ENCODE data around the gene SCFD2.
"Not testable (repeated sequence)": the region's sequence is repeated elsewhere in the genome, so short reads cannot be mapped to it uniquely, and the experiment has no call there.

Gene SCFD2

DNA sequence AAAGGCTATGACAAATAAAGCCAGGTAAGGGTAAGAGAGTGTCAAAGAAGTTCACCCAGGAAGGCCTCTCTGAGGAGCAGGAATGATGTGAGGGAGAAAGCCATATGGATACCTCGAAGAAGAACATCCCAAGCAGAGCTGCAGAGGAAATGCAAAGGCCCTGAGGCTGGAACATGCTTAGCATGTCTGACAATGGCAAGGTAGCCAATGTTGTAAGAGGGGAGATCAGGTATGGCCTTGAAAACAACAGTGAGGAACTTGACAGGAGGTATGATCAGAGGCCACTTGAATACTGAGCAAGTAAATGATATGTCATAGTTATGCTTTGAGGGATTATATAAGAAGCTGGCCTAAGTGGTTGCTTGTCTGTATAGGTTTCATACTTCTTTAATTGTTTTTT, 3.8 kb downstream of the SCFD2 start:
- Mint-ChIP-seq H3K4me3 (peak overlapping the region in 1 of 2 donors; percentile 2), H3K4me1 (ENCODE audit: low read depth in 2 of 2) (peaks cover 39 to 55% of the 10 kb centered on the region in 2 donors), H3K27ac (peak overlapping the region in 1 of 2 donors; percentile 33), H3K36me3 (ENCODE audit: insufficient read depth) (peaks cover 23% of the 10 kb centered on the region), H3K27me3 (no peaks in the 10 kb centered on the region), H3K9me3 (no peaks in the 10 kb centered on the region)
- DNase-seq (no peak), ATAC-seq (replicated peaks) (no peak)

DNA sequence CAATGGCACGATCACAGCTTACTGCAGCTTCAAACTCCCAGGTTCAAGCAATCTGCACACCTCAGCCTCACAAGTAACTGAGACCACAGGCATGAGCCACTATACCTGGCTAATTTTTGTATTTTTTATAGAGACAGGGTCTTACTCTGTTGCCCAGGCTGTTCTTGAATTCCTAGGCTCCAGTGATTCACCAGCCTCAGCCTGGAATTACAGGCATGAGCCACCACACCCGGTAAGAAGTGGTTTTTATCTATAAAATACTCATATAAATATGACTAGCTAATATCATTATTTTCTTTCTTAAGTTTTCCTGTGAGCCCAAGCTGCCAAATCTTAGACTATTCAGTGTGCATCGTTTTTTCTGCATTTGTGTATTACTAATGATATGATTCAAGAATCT, 4.4 kb downstream of the SCFD2 start:
- DNase-seq (no peak), ATAC-seq (replicated peaks) (no peak)
- no peaks in the 10 kb centered on the region for H3K27me3 Mint-ChIP-seq
- no peak overlapping the region for H3K27ac Mint-ChIP-seq
- peaks cover 36 to 49% of the 10 kb centered on the region in 2 donors for H3K4me1 Mint-ChIP-seq (ENCODE audit: low read depth in 2 of 2)
- H3K36me3 Mint-ChIP-seq (ENCODE audit: insufficient read depth): peaks cover 19% of the 10 kb centered on the region
- H3K9me3 Mint-ChIP-seq: no peaks in the 10 kb centered on the region
- no peak overlapping the region for H3K4me3 Mint-ChIP-seq

DNA sequence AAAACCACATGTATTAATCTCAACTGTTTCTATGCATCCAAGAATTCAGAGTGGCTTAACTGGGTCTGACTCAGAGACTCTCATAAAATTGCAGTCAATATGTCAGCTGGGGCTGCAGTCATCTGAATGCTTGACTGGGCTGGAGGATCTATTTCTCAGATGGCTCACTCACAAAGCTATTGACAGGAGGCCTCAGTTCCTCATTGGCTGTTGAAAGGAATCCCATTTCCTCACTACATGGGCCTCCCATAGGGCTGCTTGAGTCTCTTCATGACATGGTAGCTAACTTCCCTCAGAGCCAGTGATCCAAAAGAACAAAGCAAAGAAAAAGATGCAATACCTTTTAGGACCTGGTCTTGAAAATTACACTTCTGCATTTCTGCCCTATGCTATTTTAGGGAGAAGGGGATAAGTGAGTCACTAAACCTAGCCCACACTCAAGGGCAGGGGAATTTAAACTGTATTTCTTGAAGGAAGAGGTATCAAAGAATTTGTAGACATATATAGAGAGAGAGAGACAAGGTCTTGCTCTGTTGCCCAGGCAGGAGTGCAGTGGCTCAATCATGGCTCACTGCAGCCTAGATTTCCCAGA, 9.8 kb downstream of the SCFD2 start:
- peak overlapping the region in 1 of 2 donors; percentile 3 for H3K27ac Mint-ChIP-seq
- ATAC-seq (replicated peaks): no peak
- no peaks in the 10 kb centered on the region for H3K27me3 Mint-ChIP-seq
- DNase-seq: no peak
- peaks cover 16 to 21% of the 10 kb centered on the region in 2 donors for H3K4me1 Mint-ChIP-seq (ENCODE audit: low read depth in 2 of 2)
- H3K36me3 Mint-ChIP-seq (ENCODE audit: insufficient read depth): peaks cover 3% of the 10 kb centered on the region
- H3K9me3 Mint-ChIP-seq: no peaks in the 10 kb centered on the region
- H3K4me3 Mint-ChIP-seq: no peak overlapping the region

- Mint-ChIP-seq H3K4me3 (no peak overlapping the region), H3K27ac (no peak overlapping the region), H3K4me1 (ENCODE audit: low read depth in 2 of 2) (peaks cover 0 to 8% of the 10 kb centered on the region in 2 donors), H3K36me3 (ENCODE audit: insufficient read depth) (peaks cover 7% of the 10 kb centered on the region), H3K9me3 (no peaks in the 10 kb centered on the region), H3K27me3 (no peaks in the 10 kb centered on the region)
- DNase-seq: no peak
- ATAC-seq (replicated peaks): no peak
These were observed 11.7 kb downstream of the SCFD2 start for GRCh38 chr4:53354012-53354722.

DNA sequence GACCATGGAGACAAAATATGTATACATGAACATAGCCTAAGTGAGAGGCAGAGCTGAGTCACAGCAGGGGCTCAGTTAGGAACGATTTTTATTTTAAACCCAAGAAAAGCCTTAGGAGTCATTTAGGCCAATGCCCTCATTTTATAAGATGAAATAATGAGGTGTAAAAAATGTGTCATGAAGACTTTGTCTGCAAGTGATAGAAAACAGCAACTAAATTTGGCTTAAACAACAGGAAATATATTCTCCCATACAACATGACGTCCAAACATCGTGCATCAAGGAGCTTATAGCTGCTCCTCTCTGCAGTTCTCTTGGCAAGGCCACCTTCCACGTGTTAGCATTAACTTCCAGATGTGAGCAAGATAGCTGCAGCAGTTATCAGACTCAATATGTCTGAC, 16.8 kb downstream of the SCFD2 start:
- no peak for ATAC-seq (replicated peaks)
- no peaks in the 10 kb centered on the region for H3K27me3 Mint-ChIP-seq
- peaks cover 11% of the 10 kb centered on the region for H3K36me3 Mint-ChIP-seq (ENCODE audit: insufficient read depth)
- no peaks in the 10 kb centered on the region for H3K4me1 Mint-ChIP-seq (ENCODE audit: low read depth in 2 of 2)
- DNase-seq: no peak
- H3K27ac Mint-ChIP-seq: no peak overlapping the region
- H3K4me3 Mint-ChIP-seq: no peak overlapping the region
- no peaks in the 10 kb centered on the region for H3K9me3 Mint-ChIP-seq

- Mint-ChIP-seq H3K36me3 (ENCODE audit: insufficient read depth) (peaks cover 9% of the 10 kb centered on the region), H3K4me3 (no peak overlapping the region), H3K9me3 (no peaks in the 10 kb centered on the region), H3K27me3 (no peaks in the 10 kb centered on the region), H3K4me1 (ENCODE audit: low read depth in 2 of 2) (peaks cover 4% of the 10 kb centered on the region in 2 donors), H3K27ac (no peak overlapping the region)
- ATAC-seq (replicated peaks): no peak
- no peak for DNase-seq
These were observed 17.8 kb downstream of the SCFD2 start for GRCh38 chr4:53348046-53348445.

GRCh38 chr4:53346920-53347852, 18.7 kb downstream of the SCFD2 start:
- no peaks in the 10 kb centered on the region for H3K27me3 Mint-ChIP-seq
- DNase-seq (no peak), ATAC-seq (replicated peaks) (no peak)
- H3K4me1 Mint-ChIP-seq (ENCODE audit: low read depth in 2 of 2): peaks cover 6 to 10% of the 10 kb centered on the region in 2 donors
- peaks cover 8% of the 10 kb centered on the region for H3K36me3 Mint-ChIP-seq (ENCODE audit: insufficient read depth)
- H3K9me3 Mint-ChIP-seq: no peaks in the 10 kb centered on the region
- no peak overlapping the region for H3K4me3 Mint-ChIP-seq
- peak overlapping the region in 1 of 2 donors; percentile 44 for H3K27ac Mint-ChIP-seq

GRCh38 chr4:53346392-53346791, 19.5 kb downstream of the SCFD2 start:
- ATAC-seq (replicated peaks): not testable (repeated sequence)

GRCh38 chr4:53340145-53340544, 25.7 kb downstream of the SCFD2 start:
- H3K4me3 Mint-ChIP-seq; H3K27ac Mint-ChIP-seq; H3K27me3 Mint-ChIP-seq; H3K9me3 Mint-ChIP-seq; ATAC-seq (replicated peaks); H3K36me3 Mint-ChIP-seq (ENCODE audit: insufficient read depth); DNase-seq: not testable (repeated sequence)
- peaks cover 14 to 22% of the 10 kb centered on the region in 2 donors for H3K4me1 Mint-ChIP-seq (ENCODE audit: low read depth in 2 of 2)

More at GRCh38 chr4:53346392-53346791, 19.5 kb downstream of the SCFD2 start:
- H3K4me3 Mint-ChIP-seq; H3K27ac Mint-ChIP-seq; H3K9me3 Mint-ChIP-seq; H3K36me3 Mint-ChIP-seq (ENCODE audit: insufficient read depth); DNase-seq; H3K27me3 Mint-ChIP-seq: not testable (repeated sequence)
- peaks cover 9 to 15% of the 10 kb centered on the region in 2 donors for H3K4me1 Mint-ChIP-seq (ENCODE audit: low read depth in 2 of 2)

GRCh38 chr4:53334916-53335315, 30.9 kb downstream of the SCFD2 start:
- not testable (repeated sequence) for H3K4me3 Mint-ChIP-seq; H3K27me3 Mint-ChIP-seq; H3K36me3 Mint-ChIP-seq (ENCODE audit: insufficient read depth); H3K4me1 Mint-ChIP-seq (ENCODE audit: low read depth in 2 of 2); DNase-seq; ATAC-seq (replicated peaks); H3K9me3 Mint-ChIP-seq; H3K27ac Mint-ChIP-seq

- H3K36me3 Mint-ChIP-seq (ENCODE audit: insufficient read depth): peaks cover 3% of the 10 kb centered on the region
- no peaks in the 10 kb centered on the region for H3K9me3 Mint-ChIP-seq
- peaks cover 19 to 34% of the 10 kb centered on the region in 2 donors for H3K4me1 Mint-ChIP-seq (ENCODE audit: low read depth in 2 of 2)
These were observed 39.3 kb downstream of the SCFD2 start for GRCh38 chr4:53326535-53326934.

DNA sequence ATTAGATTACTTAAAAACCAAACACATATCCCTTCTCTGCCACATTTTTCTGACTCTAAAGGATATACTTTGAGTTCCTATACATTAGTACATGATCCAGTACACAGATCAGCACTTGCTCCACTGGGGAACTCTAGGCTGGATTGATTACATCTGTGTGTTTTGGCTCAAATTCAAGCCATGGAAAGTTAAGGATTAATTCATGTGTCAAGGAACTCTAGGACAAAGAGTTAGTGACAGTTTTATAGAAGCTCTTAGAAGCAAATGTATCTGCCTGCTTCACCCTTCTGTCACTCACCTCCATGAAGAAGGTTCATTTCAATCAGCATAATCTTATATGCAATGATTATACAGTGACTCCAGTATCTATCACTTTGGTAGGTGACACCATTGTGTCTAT, 43.2 kb downstream of the SCFD2 start:
- H3K36me3 Mint-ChIP-seq (ENCODE audit: insufficient read depth): peaks cover 3% of the 10 kb centered on the region
- H3K9me3 Mint-ChIP-seq: no peaks in the 10 kb centered on the region
- no peak overlapping the region for H3K4me3 Mint-ChIP-seq
- DNase-seq: no peak
- no peaks in the 10 kb centered on the region for H3K27me3 Mint-ChIP-seq
- H3K27ac Mint-ChIP-seq: no peak overlapping the region
- peaks cover 19 to 31% of the 10 kb centered on the region in 2 donors for H3K4me1 Mint-ChIP-seq (ENCODE audit: low read depth in 2 of 2)
- no peak for ATAC-seq (replicated peaks)

More at GRCh38 chr4:53326535-53326934, 39.3 kb downstream of the SCFD2 start:
- Mint-ChIP-seq H3K27me3 (no peaks in the 10 kb centered on the region), H3K4me3 (no peak overlapping the region), H3K27ac (peak overlapping the region in 1 of 2 donors; percentile 39)
- DNase-seq (no peak), ATAC-seq (replicated peaks) (no peak)

DNA sequence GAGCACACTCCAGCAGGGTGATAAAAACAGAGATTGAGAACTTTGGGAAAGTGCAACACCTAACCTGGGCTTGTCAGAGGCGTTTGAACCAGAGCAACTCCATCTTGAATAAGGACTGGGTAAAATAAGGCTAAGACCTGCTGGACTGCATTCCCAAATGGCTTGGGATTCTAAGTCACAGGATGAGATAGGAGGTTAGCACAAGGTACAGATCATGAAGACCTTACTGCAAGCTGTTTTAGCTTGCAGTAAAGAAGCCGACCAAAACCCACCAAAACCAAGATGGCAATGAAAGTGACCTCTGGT, 43.9 kb downstream of the SCFD2 start:
- DNase-seq: no peak
- Mint-ChIP-seq H3K9me3 (no peaks in the 10 kb centered on the region), H3K4me1 (ENCODE audit: low read depth in 2 of 2) (peaks cover 13 to 23% of the 10 kb centered on the region in 2 donors), H3K4me3 (no peak overlapping the region), H3K27ac (no peak overlapping the region), H3K27me3 (no peaks in the 10 kb centered on the region), H3K36me3 (ENCODE audit: insufficient read depth) (no peaks in the 10 kb centered on the region)
- ATAC-seq (replicated peaks): no peak

Measured in effector memory CD8-positive, alpha-beta T cell (primary cell).